ENCODE data around the gene NUP43.

DNA sequence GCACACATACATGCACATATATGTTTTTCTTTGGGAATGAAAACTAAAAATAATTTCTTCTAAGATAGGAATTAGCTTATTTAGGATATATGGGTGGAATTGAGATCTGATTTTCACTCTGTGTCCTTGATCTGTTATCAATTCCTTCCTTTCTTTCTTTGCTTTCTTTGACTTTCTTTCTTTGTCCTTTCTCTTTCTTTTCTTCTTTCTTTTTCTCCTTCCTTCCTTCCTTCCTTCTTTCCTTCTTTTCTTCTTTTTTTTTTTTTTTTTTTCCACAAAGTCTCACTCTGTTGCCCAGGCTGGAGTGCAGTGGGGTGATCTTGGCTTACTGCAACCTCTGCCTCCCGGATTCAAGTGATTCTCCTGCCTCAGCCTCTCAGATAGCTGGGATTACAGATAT lies 31.3 kb upstream of the NUP43 start:
- TF ChIP-seq EZH2 (IDR thresholded peaks at IDR 0.05) (no peak), POLR2AphosphoS5 (IDR thresholded peaks at IDR 0.05; ENCODE audit: borderline replicate concordance, low read depth, low read length) (no peak)

Measured in SK-N-MC (cell line).